Calu3 (cell line): ENCODE results near the gene SORBS1. TPM values are rescaled to one million over a fixed set of nuclear protein-coding genes. Genes with fewer than 3 reads are reported as not detected.

Source experiments
- BruUV-seq: library from RNA; stranded (reverse); fragments of 400-500 nt; replicated peaks from 2 replicates; lab custom pipeline; 2021; lab: Mats Ljungman, UMichigan
- CTCF ChIA-PET: fragments of 300-600 bp; sonication (Branson Sonifier 250); formaldehyde crosslinking; loops from one replicate; lab custom pipeline; 2022; ENCODE audit warnings: antibody characterized with exemption; lab: Charles Lee
- DNase-seq: peaks from one replicate; pipeline ENCODE4 v3.0.0; 2022
- H3K27ac Mint-ChIP-seq: one replicate; pipeline ENCODE4 v1.8.0; 2022; ENCODE audit warnings: mixed read lengths; ENCODE audit not compliant: unreplicated experiment
- H3K27me3 Mint-ChIP-seq: one replicate; pipeline ENCODE4 v1.8.0; 2022; ENCODE audit warnings: mixed read lengths; ENCODE audit not compliant: unreplicated experiment
- H3K36me3 Mint-ChIP-seq: one replicate; pipeline ENCODE4 v1.8.0; 2022; ENCODE audit warnings: mild to moderate bottlenecking, moderate library complexity, mixed read lengths; ENCODE audit not compliant: insufficient read depth, unreplicated experiment
- H3K4me1 Mint-ChIP-seq: one replicate; pipeline ENCODE4 v1.8.0; 2022; ENCODE audit warnings: mild to moderate bottlenecking, low read depth, mixed read lengths; ENCODE audit not compliant: unreplicated experiment
- H3K4me3 Mint-ChIP-seq: one replicate; pipeline ENCODE4 v1.8.0; 2022; ENCODE audit warnings: mild to moderate bottlenecking, low read depth, moderate library complexity, mixed read lengths; ENCODE audit not compliant: unreplicated experiment
- H3K9me3 Mint-ChIP-seq: one replicate; pipeline ENCODE4 v1.8.0; 2022; ENCODE audit warnings: low read depth, mixed read lengths; ENCODE audit not compliant: unreplicated experiment
- CTCF ChIP-seq: fragments of 200-600 bp; IDR thresholded peaks from one replicate; pipeline ENCODE4 v1.8.0; 2022; ENCODE audit warnings: antibody characterized with exemption; ENCODE audit not compliant: unreplicated experiment
- intact Hi-C: fragments of 100-400 bp; cut with micrococcal nuclease; formaldehyde crosslinking; loops from one replicate; pipeline ENCODE4 v1.10.0; 2022; ENCODE audit not compliant: unreplicated experiment
- total RNA-seq: library from RNA; stranded (reverse); gene quantifications from 2 replicates; pipeline ENCODE4 v1.2.3, GENCODE V29; 2022

The SORBS1 gene
- total RNA-seq, 1 experiment from 2014 or later = 2.8 TPM

GRCh38 chr10:95558593-95559320 is 2.4 kb downstream of the SORBS1 start:
- H3K27me3 Mint-ChIP-seq = peaks cover 40% of the 10 kb centered on the region
- no peaks in the 10 kb centered on the region for H3K4me1 Mint-ChIP-seq
- H3K9me3 Mint-ChIP-seq = no peaks in the 10 kb centered on the region
- H3K27ac Mint-ChIP-seq = no peak overlapping the region
- TF ChIP-seq CTCF = no peak
- BruUV-seq = no TSS peak
- no peak for DNase-seq
- H3K36me3 Mint-ChIP-seq = peaks cover 14% of the 10 kb centered on the region
- intact Hi-C loops = no loop called here
- no peak overlapping the region for H3K4me3 Mint-ChIP-seq
- CTCF ChIA-PET = no interaction called here

DNA sequence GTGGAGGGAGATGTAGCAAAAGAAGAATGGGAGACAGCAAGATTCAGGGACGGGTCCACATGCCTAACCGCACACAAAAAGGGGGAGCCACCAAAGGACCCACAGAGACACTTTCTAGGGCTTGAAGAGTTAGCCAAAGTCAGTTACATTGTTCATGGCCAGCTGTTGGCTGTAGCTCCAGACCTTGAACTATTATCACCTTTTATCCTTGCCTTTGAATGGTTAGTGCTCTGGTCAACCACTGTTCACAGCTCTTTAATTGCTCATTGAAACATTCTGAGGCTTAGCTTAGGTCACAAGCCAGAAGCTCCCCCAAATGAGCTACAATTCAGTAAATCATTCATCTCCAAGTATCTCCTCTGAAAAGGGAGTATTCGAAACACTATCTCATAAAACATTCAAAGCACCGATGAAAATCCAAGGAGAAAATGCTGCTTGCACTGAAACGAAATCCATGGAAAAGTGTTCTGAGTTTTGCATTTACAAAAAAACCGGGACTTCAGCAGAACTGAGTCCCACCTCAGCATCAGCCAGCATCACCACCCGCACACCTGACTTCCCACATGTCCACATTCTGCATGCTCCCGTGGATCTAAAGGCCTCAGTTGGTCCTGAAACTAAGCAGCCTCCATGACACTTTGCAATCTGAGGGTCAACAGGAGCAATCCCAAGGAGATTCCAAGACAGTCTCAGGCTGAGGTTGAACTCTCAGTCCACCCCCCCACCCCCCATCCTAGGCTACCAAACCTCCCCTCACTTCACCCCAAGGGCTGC is 4.0 kb downstream of the SORBS1 start:
- intact Hi-C loops = no loop called here

GRCh38 chr10:95553674-95554073 is 7.5 kb downstream of the SORBS1 start:
- TF ChIP-seq CTCF = no peak
- H3K27me3 Mint-ChIP-seq = peaks cover 18% of the 10 kb centered on the region
- CTCF ChIA-PET = no interaction called here

More for the DNA sequence above, 4.0 kb downstream of the SORBS1 start:
- Mint-ChIP-seq H3K4me3 (no peak overlapping the region), H3K27ac (no peak overlapping the region), H3K4me1 (peaks cover 15% of the 10 kb centered on the region), H3K27me3 (peaks cover 40% of the 10 kb centered on the region), H3K9me3 (peaks cover 5% of the 10 kb centered on the region), H3K36me3 (peaks cover 19% of the 10 kb centered on the region)
- CTCF ChIA-PET = interaction anchor here (0.6 kb wide), 1 partner anchor 29 kb away, joined by 4 read pairs; no protein-coding TSS in a partner anchor
- BruUV-seq = no TSS peak
- TF ChIP-seq CTCF = no peak
- no peak for DNase-seq

GRCh38 chr10:95552679-95553342 is 8.4 kb downstream of the SORBS1 start:
- H3K4me1 Mint-ChIP-seq = peaks cover 15% of the 10 kb centered on the region
- CTCF ChIA-PET = no interaction called here
- no peak for TF ChIP-seq CTCF
- no peak for DNase-seq
- peaks cover 4% of the 10 kb centered on the region for H3K36me3 Mint-ChIP-seq
- peaks cover 5% of the 10 kb centered on the region for H3K9me3 Mint-ChIP-seq
- H3K27ac Mint-ChIP-seq = no peak overlapping the region
- intact Hi-C loops = no loop called here
- peaks cover 9% of the 10 kb centered on the region for H3K27me3 Mint-ChIP-seq
- no peak overlapping the region for H3K4me3 Mint-ChIP-seq
- no TSS peak for BruUV-seq

More at GRCh38 chr10:95553674-95554073, 7.5 kb downstream of the SORBS1 start:
- Mint-ChIP-seq H3K9me3 (peaks cover 5% of the 10 kb centered on the region), H3K27ac (no peak overlapping the region), H3K4me3 (no peak overlapping the region), H3K36me3 (peaks cover 4% of the 10 kb centered on the region), H3K4me1 (peaks cover 15% of the 10 kb centered on the region)
- intact Hi-C loops = no loop called here
- no TSS peak for BruUV-seq
- no peak for DNase-seq
